GM19397 (cell line): ENCODE measurements around the gene CTXND2.
"Not testable (repeated sequence)": the region's sequence is repeated elsewhere in the genome, so short reads cannot be mapped to it uniquely, and the experiment has no call there.

Experiments used
- ATAC-seq: cut with Tn5 transposase; IDR thresholded peaks from one replicate; pipeline ENCODE4 v1.9.1; 2021; ENCODE audit warnings: mild to moderate bottlenecking, moderate library complexity; ENCODE audit not compliant: unreplicated experiment

CTXND2 gene

DNA sequence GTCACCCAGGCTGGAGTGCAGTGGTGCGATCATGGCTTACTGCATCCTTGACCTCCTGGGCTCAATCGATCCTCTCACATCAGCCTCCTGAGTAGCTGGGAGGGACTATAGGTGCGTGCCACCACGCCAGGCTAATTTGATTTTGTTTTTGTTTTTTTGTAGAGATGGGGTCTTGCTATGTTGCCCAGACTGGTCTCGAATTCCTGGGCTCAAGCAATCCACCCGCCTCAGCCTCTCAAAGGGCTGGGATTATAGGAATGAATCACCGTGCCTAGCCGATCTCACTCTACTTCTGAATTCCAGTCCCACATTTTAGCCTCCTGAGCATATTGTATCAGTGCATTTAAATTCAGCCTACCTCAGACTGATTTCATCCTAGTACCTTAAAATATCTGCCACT is 1.8 kb downstream of the CTXND2 start:
- ATAC-seq, result no peak

DNA sequence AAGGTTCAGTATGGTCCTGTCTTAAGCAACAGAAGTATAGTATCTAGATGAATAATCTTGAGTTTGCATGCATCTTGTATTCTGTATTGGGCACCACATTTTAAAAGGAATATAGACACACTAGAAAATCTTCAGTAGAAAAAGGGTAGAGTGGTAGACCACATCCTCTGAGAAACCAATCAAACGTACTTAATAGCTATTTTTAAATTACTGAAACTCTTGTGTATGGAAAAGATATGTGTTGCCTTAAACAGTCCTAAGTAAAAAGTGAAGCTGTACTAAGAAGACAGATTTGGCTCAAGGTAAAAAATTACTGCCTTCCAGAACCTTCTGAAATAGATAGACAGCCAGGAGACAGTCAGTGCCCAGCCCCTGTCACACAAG is 3.1 kb downstream of the CTXND2 start:
- no peak for ATAC-seq

DNA sequence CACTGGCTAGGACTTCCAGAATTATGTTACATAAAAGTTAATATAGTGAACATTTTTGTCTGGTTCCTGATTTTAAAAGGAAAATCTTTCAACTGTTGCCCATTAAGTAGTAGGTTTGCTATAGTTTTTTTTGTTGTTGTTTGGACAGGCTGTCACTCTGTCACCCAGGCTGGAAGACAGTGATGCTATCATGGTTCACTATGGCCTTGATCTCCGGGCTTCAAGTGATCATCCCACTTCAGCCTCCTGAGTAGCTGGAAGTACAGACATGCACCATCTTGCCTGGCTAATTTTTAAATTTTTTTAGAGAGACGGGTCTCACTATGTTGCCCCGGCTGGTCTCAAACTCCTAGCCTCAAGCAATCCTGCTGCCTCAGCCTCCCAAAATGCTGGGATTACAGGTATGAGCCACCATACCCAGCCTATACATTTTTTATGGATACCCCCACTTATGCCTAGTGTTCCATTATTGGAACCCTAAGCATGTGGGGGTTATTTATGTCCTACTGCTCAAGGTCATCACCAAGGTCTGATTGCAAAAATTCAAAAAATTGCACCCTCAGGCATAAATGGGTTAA is 6.5 kb downstream of the CTXND2 start:
- ATAC-seq, result no peak

DNA sequence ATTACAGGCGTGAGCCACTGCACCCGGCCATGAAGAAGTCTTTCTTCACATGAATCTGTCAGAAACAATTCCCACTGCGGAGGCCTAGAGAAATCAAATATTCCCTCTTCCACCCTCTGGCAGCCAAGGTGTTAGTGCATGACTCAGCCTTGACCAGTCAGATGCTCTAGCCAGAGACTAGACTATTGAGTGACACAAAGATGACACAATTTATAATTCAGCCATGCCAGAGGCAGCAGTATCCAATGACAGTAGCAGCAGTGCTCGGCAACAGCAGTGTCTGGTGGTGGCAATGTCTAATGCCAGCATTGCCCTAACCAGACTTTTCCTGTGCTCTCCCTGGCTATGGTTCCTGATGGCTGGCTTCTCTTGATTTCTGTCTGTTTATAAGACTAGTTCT is 8.7 kb downstream of the CTXND2 start:
- no peak for ATAC-seq

DNA sequence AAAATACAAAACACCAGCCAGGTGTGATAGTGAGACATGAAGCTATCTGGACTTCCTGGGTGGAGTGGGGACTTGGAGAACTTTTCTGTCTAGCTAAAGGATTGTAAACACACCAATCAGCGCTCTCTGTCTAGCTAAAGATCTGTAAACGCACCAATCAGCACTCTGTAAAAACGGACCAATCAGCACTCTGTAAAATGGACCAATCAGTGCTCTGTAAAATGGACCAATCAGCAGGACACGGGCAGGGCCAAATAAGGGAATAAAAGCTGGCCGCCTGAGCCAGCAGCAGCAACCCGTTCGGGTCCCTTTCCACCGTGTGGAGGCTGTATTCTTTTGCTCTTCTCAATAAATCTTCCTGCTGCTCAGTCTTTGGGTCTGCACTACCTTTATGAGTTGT is 12.9 kb downstream of the CTXND2 start:
- not testable (repeated sequence) for ATAC-seq

DNA sequence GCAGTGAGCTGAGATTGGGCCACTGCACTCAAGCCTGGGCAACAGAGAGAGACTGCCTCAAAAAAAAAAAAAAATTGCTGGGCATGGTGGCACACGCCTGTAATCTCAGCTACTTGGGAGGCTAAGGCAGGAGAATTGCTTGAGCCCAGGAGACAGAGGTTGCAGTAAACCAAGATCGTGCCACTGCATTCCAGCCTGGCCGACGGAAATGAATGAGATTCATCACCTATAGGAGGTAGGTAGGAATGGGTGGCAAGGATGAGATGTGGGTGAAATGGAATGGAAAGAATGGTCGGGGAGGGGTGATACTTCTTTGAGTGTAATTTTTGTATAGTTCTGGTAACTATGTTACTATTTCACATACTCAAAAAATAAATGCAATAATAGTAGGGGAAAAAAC is 15.4 kb downstream of the CTXND2 start:
- ATAC-seq, result no peak

DNA sequence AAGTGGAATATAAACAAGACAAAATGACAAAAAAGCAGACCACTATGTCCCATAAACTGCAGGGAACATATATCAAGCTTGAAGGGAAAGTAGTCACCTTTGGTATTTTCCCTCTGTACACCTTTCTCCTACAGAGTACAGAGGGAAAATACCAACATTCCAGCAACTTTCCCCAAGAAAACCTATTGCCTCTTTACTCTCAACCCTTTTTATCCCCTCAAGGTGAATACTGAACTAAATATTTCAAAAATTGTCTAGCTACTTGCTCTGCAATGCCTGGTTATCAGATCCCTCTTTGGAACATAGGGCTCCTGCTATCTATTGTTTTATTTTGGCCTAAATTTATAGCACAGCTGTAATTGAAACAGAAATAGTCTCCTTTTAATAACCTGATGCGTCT is 15.8 kb downstream of the CTXND2 start:
- no peak for ATAC-seq

DNA sequence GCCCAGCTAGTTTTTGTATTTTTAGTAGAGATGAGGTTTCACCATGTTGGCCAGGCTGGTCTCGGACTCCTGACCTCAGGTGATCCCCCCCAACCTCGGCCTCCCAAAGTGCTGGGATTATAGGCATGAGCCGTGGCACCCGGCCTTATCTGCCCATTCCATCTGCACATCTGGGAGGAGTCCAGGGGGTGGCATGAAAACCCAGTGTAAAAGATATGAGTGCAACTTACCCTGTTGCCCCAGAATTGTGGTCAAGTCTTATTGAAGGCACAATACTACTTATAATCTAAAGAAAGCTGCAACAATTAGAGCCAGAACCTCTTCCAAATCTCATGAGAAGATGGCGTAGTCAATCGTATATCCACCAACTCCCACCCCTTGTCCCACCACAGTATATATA is 18.4 kb downstream of the CTXND2 start:
- no peak for ATAC-seq

DNA sequence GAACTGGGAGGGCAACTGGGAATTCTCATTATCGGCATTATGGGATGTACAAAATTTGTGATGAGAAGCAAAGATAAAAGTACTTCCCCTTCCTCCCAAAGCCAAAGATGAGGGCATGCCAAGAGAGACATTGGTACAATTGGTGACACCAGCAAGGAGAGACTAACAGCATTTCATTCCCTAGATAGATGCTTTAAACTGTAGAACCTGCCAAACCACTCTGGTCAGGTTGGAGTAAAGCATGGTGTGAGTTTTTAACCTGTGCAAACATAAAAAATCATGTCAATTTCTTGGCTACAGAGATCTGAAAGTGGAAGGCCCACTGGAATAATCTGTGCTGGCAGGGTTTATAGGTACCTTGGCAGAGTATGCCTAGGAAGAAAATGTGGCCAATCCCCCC is 19.4 kb downstream of the CTXND2 start:
- no peak for ATAC-seq

- ATAC-seq, result no peak
Measured at GRCh38 chr1:150906813-150907212, 19.9 kb downstream of the CTXND2 start.

DNA sequence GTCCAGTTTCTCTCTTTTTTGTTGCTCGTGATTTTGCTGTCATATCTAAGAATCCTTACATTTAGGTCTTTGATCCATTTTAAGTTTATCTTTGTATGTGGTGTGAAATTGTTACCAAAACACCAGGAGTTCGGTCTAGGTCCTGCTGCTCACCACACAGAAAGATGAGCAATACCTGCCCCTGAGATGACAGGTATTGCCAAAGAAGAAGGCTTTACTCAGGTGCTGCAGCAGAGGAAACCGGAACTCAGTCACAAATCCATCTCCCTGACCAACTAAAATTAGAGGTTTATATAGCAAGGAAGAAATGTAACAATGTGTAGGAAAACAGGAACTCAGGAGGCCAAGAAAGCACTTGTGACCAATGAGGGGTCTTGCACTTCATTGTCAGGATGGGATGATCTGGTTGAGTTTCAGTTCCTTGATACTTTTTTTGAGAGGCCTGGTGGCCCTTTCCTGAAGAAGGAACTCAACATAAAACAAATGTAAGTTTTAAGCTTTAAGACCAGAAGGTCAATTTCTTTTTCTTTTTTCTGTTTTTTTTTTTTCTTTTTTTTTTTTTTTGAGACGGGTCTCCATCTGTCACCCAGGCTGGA is 22.7 kb downstream of the CTXND2 start:
- ATAC-seq, result no peak

- no peak for ATAC-seq
Measured at GRCh38 chr1:150912623-150913022, 25.7 kb downstream of the CTXND2 start.

GRCh38 chr1:150917387-150917786 is 30.5 kb downstream of the CTXND2 start:
- ATAC-seq, result no peak

DNA sequence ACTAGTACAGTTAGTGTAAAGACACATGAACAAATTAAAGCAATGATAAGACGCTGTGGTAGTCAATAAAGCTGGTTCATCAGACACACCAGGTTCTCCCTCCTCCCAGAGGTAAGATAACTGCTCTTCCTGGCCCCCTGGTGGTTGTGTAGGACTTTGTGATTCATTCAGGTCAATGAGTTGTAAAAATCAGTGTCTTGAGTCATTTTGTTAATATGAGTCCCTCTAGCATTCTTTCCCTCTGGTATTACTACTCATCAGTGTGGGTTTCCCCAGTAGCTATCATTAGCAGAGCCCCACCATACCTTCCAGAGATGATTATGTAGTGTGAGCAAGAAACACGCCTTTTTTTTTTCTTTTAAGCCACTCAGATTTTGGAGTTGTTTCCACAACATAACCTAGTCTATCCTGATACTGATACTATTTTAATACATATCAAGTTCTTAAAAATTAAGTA is 35.6 kb downstream of the CTXND2 start:
- no peak for ATAC-seq

DNA sequence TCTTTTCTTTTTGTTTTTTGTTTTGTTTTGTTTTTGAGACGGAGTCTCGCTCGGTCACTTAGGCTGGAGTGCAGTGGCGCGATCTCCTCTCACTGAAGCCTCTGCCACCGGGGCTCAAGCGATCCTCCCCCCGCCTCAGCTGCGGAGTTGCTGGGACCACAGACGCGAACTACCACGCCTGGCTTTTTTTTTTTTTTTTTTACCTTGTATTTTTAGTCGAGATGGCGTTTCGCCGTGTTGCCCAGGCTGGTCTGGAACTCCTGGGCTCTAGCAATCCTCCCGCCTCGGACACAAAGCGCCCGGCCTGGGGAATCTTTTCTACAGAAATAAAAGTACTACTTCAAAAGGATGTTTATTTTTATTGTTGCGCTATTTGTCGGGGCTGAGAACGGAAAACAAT is 38.1 kb downstream of the CTXND2 start:
- ATAC-seq, result no peak

DNA sequence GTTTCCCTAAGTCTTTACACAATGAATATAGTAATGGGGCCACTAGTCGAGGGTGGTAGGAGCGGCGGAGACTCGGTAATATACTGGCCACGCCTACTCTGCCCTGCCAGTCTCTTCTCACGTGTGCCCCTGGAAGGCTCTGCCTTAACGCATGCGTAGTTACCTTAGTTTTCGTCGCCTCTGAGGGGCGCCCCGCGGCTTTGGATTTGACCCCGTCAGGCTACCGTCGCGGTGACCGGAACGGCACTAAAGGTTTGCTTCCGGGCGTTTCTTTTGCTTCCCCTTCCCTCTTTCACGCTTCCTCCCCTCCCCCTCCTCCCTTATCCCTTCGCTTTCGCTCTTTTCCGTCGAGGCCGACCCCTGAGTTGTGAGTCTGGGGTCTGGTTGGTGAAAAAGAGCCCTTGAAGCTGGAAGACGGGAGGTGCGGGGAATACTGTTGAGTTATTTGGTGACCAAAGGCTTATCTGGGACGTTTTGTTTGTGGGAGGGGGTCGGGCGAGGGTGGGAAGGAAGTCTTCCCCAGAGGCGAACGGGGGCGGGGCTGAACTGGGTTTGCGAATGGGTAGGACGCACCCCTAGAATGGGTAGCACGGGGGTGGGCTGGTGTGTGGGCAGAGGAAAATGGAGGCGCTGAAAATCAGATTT is 39.3 kb downstream of the CTXND2 start, which contains the start of gene SETDB1:
Gene SETDB1 (plus strand): TSS at position 267 of the 645 bp plus-strand sequence. CDS start 1,352 bp downstream, outside the sequence.
- peak; percentile 93 for ATAC-seq

DNA sequence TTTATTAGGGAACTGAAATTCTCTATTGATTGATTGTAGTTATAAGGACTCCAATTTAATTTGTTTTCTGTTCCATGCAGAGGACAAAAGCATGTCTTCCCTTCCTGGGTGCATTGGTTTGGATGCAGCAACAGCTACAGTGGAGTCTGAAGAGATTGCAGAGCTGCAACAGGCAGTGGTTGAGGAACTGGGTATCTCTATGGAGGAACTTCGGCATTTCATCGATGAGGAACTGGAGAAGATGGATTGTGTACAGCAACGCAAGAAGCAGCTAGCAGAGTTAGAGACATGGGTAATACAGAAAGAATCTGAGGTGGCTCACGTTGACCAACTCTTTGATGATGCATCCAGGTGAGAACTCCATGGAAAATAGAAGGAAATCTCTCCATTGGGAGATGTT is 40.7 kb downstream of the CTXND2 start:
- ATAC-seq, result no peak

GRCh38 chr1:150928286-150928685 is 41.4 kb downstream of the CTXND2 start:
- no peak for ATAC-seq

DNA sequence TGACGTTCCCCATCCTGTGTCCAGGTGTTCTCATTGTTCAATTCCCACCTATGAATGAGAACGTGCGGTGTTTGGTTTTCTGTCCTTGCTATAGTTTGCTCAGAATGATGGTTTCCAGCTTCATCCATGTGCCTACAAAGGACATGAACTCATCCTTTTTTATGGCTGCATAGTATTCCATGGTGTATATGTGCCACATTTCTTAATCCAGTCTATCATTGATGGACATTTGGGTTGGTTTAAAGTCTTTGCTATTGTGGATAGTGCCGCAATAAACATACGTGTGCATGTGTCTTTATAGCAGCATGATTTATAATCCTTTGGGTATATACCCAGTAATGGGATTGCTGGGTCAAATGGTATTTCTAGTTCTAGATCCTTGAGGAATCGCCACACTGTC is 41.8 kb downstream of the CTXND2 start:
- not testable (repeated sequence) for ATAC-seq

GRCh38 chr1:150931773-150932172 is 44.8 kb downstream of the CTXND2 start:
- ATAC-seq, result no peak

GRCh38 chr1:150944856-150945255 is 57.9 kb downstream of the CTXND2 start:
- no peak for ATAC-seq

GRCh38 chr1:150954708-150955107 is 67.8 kb downstream of the CTXND2 start:
- no peak for ATAC-seq
